Activated naive CD4-positive, alpha-beta T cell treated with anti-CD3 and anti-CD28 coated beads, Interleukin-2, amount 10 ng/mL, durations not matched to agents 7 days and 5 days (primary cell): ENCODE data around the gene LAP3.
A peak's percentile ranks its signal among the peaks of the same experiment; 100 is the strongest.

Experiments
- CTCF ChIA-PET: fragments of 350-600 bp; sonication (Branson Sonifier 250); formaldehyde crosslinking; loops from one replicate; lab custom pipeline; 2021; ENCODE audit warnings: antibody characterized with exemption; lab: Charles Lee
- DNase-seq: peaks from one replicate; pipeline ENCODE4 v3.0.0-alpha.2; 2020
- H3K27ac Mint-ChIP-seq: one replicate; pipeline ENCODE4 v1.8.0; 2021; ENCODE audit warnings: mild to moderate bottlenecking, moderate library complexity, mixed read lengths
- H3K27me3 Mint-ChIP-seq: one replicate; pipeline ENCODE4 v1.8.0; 2021; ENCODE audit warnings: mild to moderate bottlenecking, mixed read lengths
- H3K36me3 Mint-ChIP-seq: one replicate; pipeline ENCODE4 v1.8.0; 2021; ENCODE audit warnings: mixed read lengths
- H3K4me1 Mint-ChIP-seq: one replicate; pipeline ENCODE4 v1.8.0; 2021; ENCODE audit warnings: mixed read lengths
- H3K4me3 Mint-ChIP-seq: one replicate; pipeline ENCODE4 v1.8.0; 2021; ENCODE audit warnings: mild to moderate bottlenecking, moderate library complexity, mixed read lengths
- H3K9me3 Mint-ChIP-seq: one replicate; pipeline ENCODE4 v1.8.0; 2021; ENCODE audit warnings: mixed read lengths

The LAP3 gene

GRCh38 chr4:17614416-17615299, 37.7 kb downstream of the LAP3 start, which contains the start of gene MED28:
Gene MED28, plus strand, starts transcription at chr4:17614641. Its CDS starts 14 bp downstream, at chr4:17614655.
- Mint-ChIP-seq H3K9me3 (no peaks in the 10 kb centered on the region), H3K4me3 (peak within 1 kb of the TSS; percentile 99), H3K27ac (peak within 1 kb of the TSS; percentile 98), H3K4me1 (peaks cover 58% of the 10 kb centered on the region), H3K27me3 (no peaks in the 10 kb centered on the region), H3K36me3 (peaks cover 20% of the 10 kb centered on the region)
- DNase-seq, result peak; percentile 97
- CTCF ChIA-PET, result interaction anchor here (0.8 to 2.5 kb wide), 5 partner anchors 17 to 202 kb away, joined by 3 to 12 read pairs (median 4); no protein-coding TSS in a partner anchor

DNA sequence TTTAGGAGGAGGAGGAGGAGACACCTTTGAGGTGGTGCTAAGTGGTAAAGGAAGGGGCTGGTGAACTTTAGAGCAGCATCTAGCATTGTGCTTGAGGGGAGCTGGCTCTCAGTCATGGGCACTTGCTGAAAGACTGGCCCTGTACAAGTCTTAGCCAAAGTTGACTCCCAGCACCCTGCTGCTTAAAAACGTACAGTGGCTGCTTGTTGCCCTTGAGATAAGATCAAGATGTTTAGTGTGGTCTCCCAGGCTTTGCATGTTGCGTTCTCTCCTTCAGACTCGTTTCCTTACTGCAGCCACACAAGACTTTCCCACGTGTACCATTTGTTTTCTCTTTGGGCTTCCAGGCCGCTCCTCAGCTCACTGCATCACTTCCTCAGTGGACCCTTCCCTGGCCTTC, 39.3 kb downstream of the LAP3 start:
- H3K36me3 Mint-ChIP-seq, result peaks cover 31% of the 10 kb centered on the region
- no peak for DNase-seq
- H3K4me1 Mint-ChIP-seq, result peaks cover 61% of the 10 kb centered on the region
- peak overlapping the region; percentile 42 for H3K4me3 Mint-ChIP-seq
- no peaks in the 10 kb centered on the region for H3K27me3 Mint-ChIP-seq
- H3K9me3 Mint-ChIP-seq, result no peaks in the 10 kb centered on the region
- H3K27ac Mint-ChIP-seq, result peak overlapping the region; percentile 3
- CTCF ChIA-PET, result interaction anchor here (1.5 kb wide), 1 partner anchor 67 kb away, joined by 4 read pairs; no protein-coding TSS in a partner anchor

GRCh38 chr4:17618926-17619325, 41.9 kb downstream of the LAP3 start:
- no peak for DNase-seq
- H3K36me3 Mint-ChIP-seq, result peaks cover 47% of the 10 kb centered on the region
- H3K4me3 Mint-ChIP-seq, result no peak overlapping the region

GRCh38 chr4:17619416-17620105, 42.6 kb downstream of the LAP3 start:
- Mint-ChIP-seq H3K27me3 (no peaks in the 10 kb centered on the region), H3K9me3 (no peaks in the 10 kb centered on the region), H3K4me1 (peaks cover 45% of the 10 kb centered on the region), H3K27ac (no peak overlapping the region), H3K4me3 (no peak overlapping the region), H3K36me3 (peaks cover 53% of the 10 kb centered on the region)
- CTCF ChIA-PET, result interaction anchor here (0.8 to 1.4 kb wide), 2 partner anchors 15 to 197 kb away, joined by 3 to 4 read pairs; no protein-coding TSS in a partner anchor
- no peak for DNase-seq

More at GRCh38 chr4:17618926-17619325, 41.9 kb downstream of the LAP3 start:
- peak overlapping the region; percentile 71 for H3K27ac Mint-ChIP-seq
- no peaks in the 10 kb centered on the region for H3K27me3 Mint-ChIP-seq
- H3K9me3 Mint-ChIP-seq, result no peaks in the 10 kb centered on the region
- CTCF ChIA-PET, result interaction anchor here (0.8 to 1.4 kb wide), 2 partner anchors 16 to 198 kb away, joined by 3 to 4 read pairs; no protein-coding TSS in a partner anchor
- peaks cover 50% of the 10 kb centered on the region for H3K4me1 Mint-ChIP-seq

GRCh38 chr4:17623451-17624001, 46.5 kb downstream of the LAP3 start:
- Mint-ChIP-seq H3K27ac (no peak overlapping the region), H3K4me1 (peaks cover 14% of the 10 kb centered on the region), H3K4me3 (no peak overlapping the region), H3K36me3 (peaks cover 69% of the 10 kb centered on the region), H3K9me3 (no peaks in the 10 kb centered on the region), H3K27me3 (no peaks in the 10 kb centered on the region)
- CTCF ChIA-PET, result no interaction called here
- no peak for DNase-seq

GRCh38 chr4:17624821-17625220, 47.8 kb downstream of the LAP3 start:
- no peak overlapping the region for H3K4me3 Mint-ChIP-seq
- H3K27me3 Mint-ChIP-seq, result no peaks in the 10 kb centered on the region
- no peak for DNase-seq
- CTCF ChIA-PET, result no interaction called here
- H3K4me1 Mint-ChIP-seq, result peaks cover 1% of the 10 kb centered on the region
- H3K27ac Mint-ChIP-seq, result no peak overlapping the region
- peaks cover 66% of the 10 kb centered on the region for H3K36me3 Mint-ChIP-seq
- no peaks in the 10 kb centered on the region for H3K9me3 Mint-ChIP-seq

GRCh38 chr4:17630228-17630627, 53.2 kb downstream of the LAP3 start:
- peaks cover 55% of the 10 kb centered on the region for H3K36me3 Mint-ChIP-seq
- CTCF ChIA-PET, result no interaction called here
- H3K27me3 Mint-ChIP-seq, result no peaks in the 10 kb centered on the region
- H3K4me1 Mint-ChIP-seq, result peaks cover 2% of the 10 kb centered on the region
- H3K27ac Mint-ChIP-seq, result peak overlapping the region; percentile 11
- no peaks in the 10 kb centered on the region for H3K9me3 Mint-ChIP-seq
- H3K4me3 Mint-ChIP-seq, result no peak overlapping the region
- DNase-seq, result no peak

DNA sequence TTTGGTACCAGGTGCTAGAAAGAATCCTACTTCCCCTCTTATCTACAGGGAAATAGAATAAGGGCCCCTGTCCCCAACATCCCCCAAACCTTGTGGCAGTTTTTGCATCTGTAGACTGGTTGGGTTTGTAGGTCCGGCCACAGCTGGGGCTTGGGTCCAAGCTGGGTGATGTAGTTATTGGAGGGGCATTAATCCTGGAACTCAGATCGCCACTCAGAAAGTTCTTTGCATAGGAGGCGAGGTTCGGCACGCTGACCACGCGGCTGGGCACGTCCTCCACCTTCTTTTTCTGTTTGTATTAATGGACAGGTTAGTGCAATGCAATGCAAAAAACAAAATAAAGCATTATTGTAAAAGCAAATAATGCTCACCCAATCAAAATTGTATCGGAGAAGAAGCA, 56.6 kb downstream of the LAP3 start:
- Mint-ChIP-seq H3K9me3 (no peaks in the 10 kb centered on the region), H3K27me3 (no peaks in the 10 kb centered on the region), H3K4me1 (peaks cover 2% of the 10 kb centered on the region), H3K36me3 (peaks cover 36% of the 10 kb centered on the region), H3K27ac (no peak overlapping the region), H3K4me3 (no peak overlapping the region)
- no peak for DNase-seq
- CTCF ChIA-PET, result interaction anchor here (1.9 kb wide), 1 partner anchor 85 kb away, joined by 9 read pairs; no protein-coding TSS in a partner anchor

GRCh38 chr4:17635056-17635455, 58.1 kb downstream of the LAP3 start:
- Mint-ChIP-seq H3K36me3 (peaks cover 28% of the 10 kb centered on the region), H3K4me1 (peaks cover 2% of the 10 kb centered on the region), H3K9me3 (no peaks in the 10 kb centered on the region), H3K27me3 (no peaks in the 10 kb centered on the region), H3K4me3 (no peak overlapping the region), H3K27ac (peak overlapping the region; percentile 56)
- CTCF ChIA-PET, result interaction anchor here (0.8 to 2.7 kb wide), 6 partner anchors 16 to 88 kb away, joined by 3 to 23 read pairs (median 5); no protein-coding TSS in a partner anchor
- DNase-seq, result no peak

DNA sequence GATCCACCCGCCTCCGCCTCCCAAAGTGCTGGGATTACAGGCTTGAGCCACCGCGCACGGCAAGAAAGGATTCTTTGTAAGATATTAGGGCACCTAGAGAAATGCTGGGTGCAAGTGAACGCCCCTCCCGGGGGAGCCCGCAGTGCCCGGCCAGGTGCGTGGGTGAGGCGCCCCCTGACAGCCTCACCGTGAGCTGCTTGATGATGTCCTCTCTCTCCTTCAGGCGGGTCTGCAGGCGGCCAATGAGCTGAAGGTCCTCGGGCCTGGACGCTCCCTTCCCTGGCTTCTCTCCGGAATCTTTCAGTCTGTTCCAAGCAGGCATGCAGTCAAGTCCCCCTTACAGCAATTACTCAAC, 59.3 kb downstream of the LAP3 start:
- DNase-seq, result no peak
- H3K9me3 Mint-ChIP-seq, result no peaks in the 10 kb centered on the region
- H3K4me1 Mint-ChIP-seq, result no peaks in the 10 kb centered on the region
- no peak overlapping the region for H3K4me3 Mint-ChIP-seq
- no peaks in the 10 kb centered on the region for H3K27me3 Mint-ChIP-seq
- peaks cover 23% of the 10 kb centered on the region for H3K36me3 Mint-ChIP-seq
- CTCF ChIA-PET, result interaction anchor here (0.6 to 2.7 kb wide), 13 partner anchors 13 to 1759 kb away, joined by 3 to 23 read pairs (median 3); no protein-coding TSS in a partner anchor
- no peak overlapping the region for H3K27ac Mint-ChIP-seq

DNA sequence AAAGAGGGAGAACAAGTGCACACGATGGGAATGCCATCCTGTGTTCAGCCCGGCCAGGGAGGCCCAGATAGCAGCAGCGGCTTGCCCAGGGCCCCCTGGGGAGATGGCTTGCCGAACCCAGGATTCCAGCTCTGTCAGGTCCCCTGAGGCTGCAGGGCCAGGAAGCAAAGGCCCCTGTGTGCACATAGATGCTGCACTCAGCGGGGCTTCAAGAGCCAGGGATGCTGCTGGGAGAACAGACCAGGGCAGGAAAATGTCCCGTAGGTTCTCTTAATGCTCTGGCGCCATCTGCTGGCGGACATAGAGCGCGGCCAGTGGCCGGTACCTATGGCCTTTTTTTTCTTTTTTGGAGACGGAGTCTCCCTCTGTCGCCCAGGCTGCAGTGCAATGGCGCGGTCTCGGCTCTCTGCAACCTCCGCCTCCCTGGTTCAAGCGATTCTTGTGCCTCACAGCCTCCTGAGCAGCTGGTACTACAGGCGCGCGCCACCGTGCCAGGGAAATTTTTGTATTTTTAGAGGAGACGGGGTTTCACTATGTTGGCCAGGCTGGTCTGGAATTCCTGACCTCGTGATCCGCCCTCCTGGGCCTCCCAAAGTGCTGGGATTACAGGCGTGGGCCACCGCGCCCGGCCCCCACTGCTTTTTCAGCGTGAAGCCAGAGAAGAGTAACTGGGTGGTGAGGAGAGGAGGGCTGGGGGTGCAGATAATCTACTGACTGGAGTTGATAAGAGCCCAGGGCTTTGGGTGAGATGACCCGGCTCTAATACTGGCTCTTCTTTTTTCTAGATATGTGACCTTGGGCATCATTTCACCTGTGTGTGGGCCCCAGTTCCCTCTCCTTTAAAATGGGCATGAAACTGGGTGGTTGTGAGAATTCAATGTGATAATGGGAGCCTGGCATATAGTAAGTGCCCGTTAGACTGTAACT, 60.0 kb downstream of the LAP3 start:
- H3K36me3 Mint-ChIP-seq, result peaks cover 20% of the 10 kb centered on the region
- H3K27me3 Mint-ChIP-seq, result no peaks in the 10 kb centered on the region
- peak overlapping the region; percentile 25 for H3K27ac Mint-ChIP-seq
- no peaks in the 10 kb centered on the region for H3K9me3 Mint-ChIP-seq
- no peaks in the 10 kb centered on the region for H3K4me1 Mint-ChIP-seq
- no peak overlapping the region for H3K4me3 Mint-ChIP-seq
- CTCF ChIA-PET, result interaction anchor here (0.6 to 2.7 kb wide), 14 partner anchors 12 to 1760 kb away, joined by 3 to 23 read pairs (median 4); no protein-coding TSS in a partner anchor
- DNase-seq, result peak; percentile 81

DNA sequence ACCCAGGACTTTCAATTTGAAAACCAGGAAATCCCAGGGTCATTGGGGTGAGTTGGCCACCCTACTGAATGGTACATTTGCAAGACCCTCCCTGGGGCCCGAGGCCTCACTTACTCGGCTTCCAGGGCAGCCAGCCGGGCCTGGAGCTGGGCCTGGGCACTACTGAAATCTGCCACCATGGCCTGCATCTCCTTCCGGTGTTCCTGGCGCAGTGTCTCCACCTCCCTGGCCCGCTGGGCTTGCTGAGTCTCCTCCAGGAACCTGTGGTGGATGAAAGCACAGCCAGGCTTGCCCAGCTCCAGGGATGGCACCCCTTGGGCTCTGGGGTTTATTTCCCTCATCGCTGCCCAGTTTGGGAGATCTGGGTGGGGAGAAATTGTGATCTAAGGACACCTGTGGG, 62.1 kb downstream of the LAP3 start:
- Mint-ChIP-seq H3K4me3 (no peak overlapping the region), H3K36me3 (peaks cover 12% of the 10 kb centered on the region), H3K27ac (no peak overlapping the region)

GRCh38 chr4:17642398-17642783, 65.4 kb downstream of the LAP3 start:
- no peak for DNase-seq
- CTCF ChIA-PET, result interaction anchor here (1.4 kb wide), 1 partner anchor 93 kb away, joined by 3 read pairs; no protein-coding TSS in a partner anchor
- H3K27me3 Mint-ChIP-seq, result peaks cover 7% of the 10 kb centered on the region
- peaks cover 2% of the 10 kb centered on the region for H3K36me3 Mint-ChIP-seq
- H3K4me1 Mint-ChIP-seq, result no peaks in the 10 kb centered on the region
- H3K4me3 Mint-ChIP-seq, result no peak overlapping the region
- H3K9me3 Mint-ChIP-seq, result no peaks in the 10 kb centered on the region
- no peak overlapping the region for H3K27ac Mint-ChIP-seq

More for the DNA sequence above, 62.1 kb downstream of the LAP3 start:
- H3K9me3 Mint-ChIP-seq, result no peaks in the 10 kb centered on the region
- CTCF ChIA-PET, result interaction anchor here (1.3 kb wide), 1 partner anchor 19 kb away, joined by 3 read pairs; no protein-coding TSS in a partner anchor
- H3K27me3 Mint-ChIP-seq, result peaks cover 5% of the 10 kb centered on the region
- no peaks in the 10 kb centered on the region for H3K4me1 Mint-ChIP-seq
- no peak for DNase-seq
